Thymus (tissue), 14 donors: ENCODE data around the gene MBD4. TPM values are rescaled to one million over a fixed set of nuclear protein-coding genes. Genes with fewer than 3 reads are reported as not detected.
"Not testable (repeated sequence)": the region's sequence is repeated elsewhere in the genome, so short reads cannot be mapped to it uniquely, and the experiment has no call there.

ENCODE experiments used
- DNase-seq, 9 donors: peaks; one replicate each; pipeline ENCODE4 v3.0.0-alpha.2; 2013; ENCODE audit warnings: low spot score in 9 of 9, low read depth in 6 of 9, missing footprints in 1 of 9
- H3K27ac ChIP-seq, 2 donors: one replicate each; pipeline ENCODE4 v1.5.1; 2013; ENCODE audit warnings: control low read depth in 1 of 2, low read depth in 1 of 2, low read length in 1 of 2, mild to moderate bottlenecking in 1 of 2, moderate library complexity in 1 of 2
- H3K27me3 ChIP-seq, 2 donors: one replicate each; pipeline ENCODE4 v1.5.1; 2013; ENCODE audit warnings: low read length in 1 of 2; ENCODE audit not compliant: control insufficient read depth in 2 of 2, insufficient read depth in 1 of 2
- H3K36me3 ChIP-seq, 2 donors: one replicate each; pipeline ENCODE4 v1.5.1; 2013; ENCODE audit warnings: low read length in 1 of 2, mild to moderate bottlenecking in 1 of 2, moderate library complexity in 1 of 2; ENCODE audit not compliant: control insufficient read depth in 2 of 2, insufficient read depth in 2 of 2
- H3K4me1 ChIP-seq, 2 donors: one replicate each; pipeline ENCODE4 v1.5.1; 2013; ENCODE audit warnings: low read length in 2 of 2; ENCODE audit not compliant: control insufficient read depth in 2 of 2, insufficient read depth in 2 of 2
- H3K4me3 ChIP-seq, 2 donors: one replicate each; pipeline ENCODE4 v1.5.1; 2013; ENCODE audit warnings: low read length in 2 of 2, control low read depth in 1 of 2, mild to moderate bottlenecking in 1 of 2
- H3K9me3 ChIP-seq, 2 donors: one replicate each; pipeline ENCODE4 v1.5.1; 2013; ENCODE audit warnings: low read length in 1 of 2, mild to moderate bottlenecking in 1 of 2; ENCODE audit not compliant: control insufficient read depth in 2 of 2, insufficient read depth in 1 of 2
- WGBS: extraction: QIAGEN DNeasy Blood & Tissue Kit; methylation state at CpG from one replicate; pipeline ENCODE4 v1.1.7; 2013; 5-methylcytosine and 5-hydroxymethylcytosine counted together
- long read RNA-seq, 10 donors: transcript quantifications; one replicate each; lab custom pipeline, GENCODE V29; 2026
- polyA plus RNA-seq: library from polyadenylated mRNA; stranded (reverse); fragments of 200-250 nt; gene quantifications from one replicate; pipeline ENCODE4 v1.2.3, GENCODE V29; 2013
- total RNA-seq: library from RNA; stranded (reverse); fragments of 120-200 nt; gene quantifications from one replicate; pipeline ENCODE4 v1.2.4, GENCODE V29; 2013
- donor health status: healthy.

Gene MBD4
- 48.4 TPM for total RNA-seq
- polyA plus RNA-seq: 28.8 TPM
- long read RNA-seq, donor 1: 0 reads
- long read RNA-seq, donor 2, transcript MBD4-203 (8 exons, 2,478 nt): major isoform, 12 of 55 reads
- long read RNA-seq, donor 2, transcript MBD4-201 (8 exons, 2,470 nt): minor isoform, 6 of 55 reads
- long read RNA-seq, donor 2, partial matches to known transcripts: 31 of 55 reads
- long read RNA-seq, donor 2, other reads (novel, unspliced or antisense): 0 of 55 reads
- long read RNA-seq, donor 3, transcript MBD4-203 (8 exons, 2,478 nt): major isoform, 8 of 37 reads
- long read RNA-seq, donor 3, partial matches to known transcripts: 23 of 37 reads
- long read RNA-seq, donor 3, other reads (novel, unspliced or antisense): 0 of 37 reads
- long read RNA-seq, donor 4, partial matches to known transcripts: 10 of 12 reads
- long read RNA-seq, donor 4, other reads (novel, unspliced or antisense): 0 of 12 reads
- long read RNA-seq, donor 5, transcript MBD4-203 (8 exons, 2,478 nt): major isoform, 6 of 32 reads
- long read RNA-seq, donor 5, partial matches to known transcripts: 21 of 32 reads
- long read RNA-seq, donor 5, other reads (novel, unspliced or antisense): 0 of 32 reads
- long read RNA-seq, donor 6, partial matches to known transcripts: 14 of 21 reads
- long read RNA-seq, donor 6, other reads (novel, unspliced or antisense): 0 of 21 reads
- long read RNA-seq, donor 7, transcript MBD4-203 (8 exons, 2,478 nt): major isoform, 6 of 20 reads
- long read RNA-seq, donor 7, partial matches to known transcripts: 11 of 20 reads
- long read RNA-seq, donor 7, other reads (novel, unspliced or antisense): 0 of 20 reads
- long read RNA-seq, donor 8, partial matches to known transcripts: 0 of 6 reads
- long read RNA-seq, donor 8, other reads (novel, unspliced or antisense): 0 of 6 reads
- long read RNA-seq, donor 9, partial matches to known transcripts: 7 of 9 reads
- long read RNA-seq, donor 9, other reads (novel, unspliced or antisense): 0 of 9 reads
- long read RNA-seq, donor 10, transcript MBD4-203 (8 exons, 2,478 nt): major isoform, 6 of 13 reads
- long read RNA-seq, donor 10, partial matches to known transcripts: 5 of 13 reads
- long read RNA-seq, donor 10, other reads (novel, unspliced or antisense): 0 of 13 reads

GRCh38 chr3:129439817-129440617 lies at the start of gene MBD4, which contains the start of gene IFT122:
Gene MBD4 (minus strand): TSS chr3:129439948. CDS start chr3:129439833, 115 bp downstream.
Gene IFT122 (plus strand): TSS chr3:129440224. CDS start chr3:129440331, 107 bp downstream.
- Histone ChIP-seq H3K27ac (peak within 1 kb of the TSS; percentile 98 to 99), H3K36me3 (peaks cover 0 to 29% of the 10 kb centered on the region in 2 donors), H3K9me3 (no peaks in the 10 kb centered on the region), H3K4me1 (peaks cover 13 to 29% of the 10 kb centered on the region in 2 donors), H3K4me3 (peak within 1 kb of the TSS; percentile 92 to 97), H3K27me3 (no peaks in the 10 kb centered on the region)
- peak; percentile 96 to 100 (median 99) for DNase-seq
- WGBS: under 1% methylated on average over 75 of the region's 75 CpGs

DNA sequence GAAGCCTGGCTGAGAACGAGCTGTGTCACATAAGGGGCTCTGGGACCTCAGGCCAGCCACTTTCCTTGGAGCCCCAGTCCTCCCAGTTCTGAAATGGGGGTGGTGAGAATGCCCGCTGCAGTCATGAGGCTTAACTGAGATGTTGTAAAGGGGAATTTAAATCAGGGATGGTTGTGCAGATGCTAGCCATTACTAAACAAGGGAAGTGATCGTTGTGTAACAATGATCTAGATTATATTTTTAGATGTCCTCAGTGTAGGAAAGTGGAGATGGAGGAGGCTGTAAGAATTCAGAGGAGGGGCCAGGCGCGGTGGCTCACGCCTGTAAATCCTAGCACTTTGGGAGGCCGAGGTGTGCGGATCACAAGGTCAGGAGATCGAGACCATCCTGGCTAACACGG lies 49.5 kb upstream of the MBD4 start:
- DNase-seq, H3K4me3 ChIP-seq, H3K27me3 ChIP-seq, H3K4me1 ChIP-seq, H3K27ac ChIP-seq, H3K9me3 ChIP-seq: not testable (repeated sequence)
- 92% methylated on average over 10 of the region's 10 CpGs for WGBS
- peaks cover 20 to 27% of the 10 kb centered on the region in 2 donors for H3K36me3 ChIP-seq

DNA sequence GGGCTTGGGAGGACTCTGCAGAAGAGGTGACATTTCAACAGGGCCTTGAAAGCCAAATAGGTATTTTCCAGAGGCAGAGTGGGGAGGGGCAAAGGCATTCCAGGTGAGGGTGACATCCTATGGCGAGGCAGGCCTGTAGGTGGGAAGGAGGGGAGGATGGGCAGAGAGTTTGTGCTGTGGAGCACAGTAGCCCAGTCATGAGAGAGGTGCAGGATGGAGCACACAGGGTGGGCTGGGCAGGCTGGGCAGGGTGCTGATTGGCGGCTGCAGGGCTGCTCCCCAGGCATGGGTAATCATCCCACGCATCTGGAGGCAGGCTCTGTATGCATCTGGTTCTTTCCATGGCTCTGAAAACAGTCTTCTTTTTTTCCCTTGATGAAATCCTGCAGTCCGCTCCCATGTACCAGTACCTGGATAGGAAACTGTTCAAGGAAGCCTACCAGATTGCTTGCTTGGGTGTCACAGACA lies 48.2 kb upstream of the MBD4 start:
- not testable (repeated sequence) for H3K4me1 ChIP-seq, H3K27ac ChIP-seq, H3K4me3 ChIP-seq, DNase-seq, H3K9me3 ChIP-seq, H3K27me3 ChIP-seq
- H3K36me3 ChIP-seq: peaks cover 24% of the 10 kb centered on the region in 2 donors
- 99% methylated on average over 4 of the region's 4 CpGs for WGBS

DNA sequence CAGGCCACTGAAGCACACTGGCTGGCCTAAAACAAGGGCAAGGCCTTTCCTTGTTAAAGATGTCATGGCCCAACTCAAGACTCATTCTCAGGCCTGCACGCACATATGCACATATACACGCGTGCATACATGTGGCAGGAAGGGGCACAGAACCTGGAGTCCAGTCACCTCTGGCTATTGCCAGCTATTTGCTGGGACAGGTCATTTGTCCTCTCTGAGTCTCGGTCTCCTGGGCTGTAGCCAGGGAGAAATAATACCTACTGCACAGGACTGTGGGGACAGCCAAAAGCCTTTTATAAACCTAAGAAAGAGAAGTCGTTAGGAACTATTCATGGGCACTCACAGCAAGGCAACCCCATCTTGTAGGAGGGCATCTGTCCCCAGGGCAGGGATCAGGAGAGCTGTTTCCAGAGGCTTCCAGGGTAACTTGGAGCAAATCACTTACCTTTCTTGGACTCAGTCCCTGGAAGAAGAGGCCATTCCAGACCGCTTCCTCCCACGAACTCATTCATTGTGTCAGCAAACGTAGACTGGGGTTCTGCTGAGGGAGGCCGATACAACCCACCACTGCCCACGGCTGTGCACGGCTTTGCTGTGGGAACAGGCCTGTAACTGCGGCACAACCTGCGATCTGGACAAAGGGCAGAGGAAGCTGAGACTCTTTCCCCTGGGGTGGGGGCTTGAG lies 47.6 kb upstream of the MBD4 start:
- WGBS: 98% methylated on average over 13 of the region's 13 CpGs
- H3K4me3 ChIP-seq: no peak overlapping the region
- H3K27ac ChIP-seq: no peak overlapping the region
- H3K27me3 ChIP-seq: no peaks in the 10 kb centered on the region
- no peak for DNase-seq
- no peaks in the 10 kb centered on the region for H3K9me3 ChIP-seq
- H3K4me1 ChIP-seq: peaks cover 3 to 8% of the 10 kb centered on the region in 2 donors
- H3K36me3 ChIP-seq: peaks cover 19 to 24% of the 10 kb centered on the region in 2 donors

GRCh38 chr3:129486664-129487035 lies 46.9 kb upstream of the MBD4 start:
- no peaks in the 10 kb centered on the region for H3K27me3 ChIP-seq
- peaks cover 14 to 24% of the 10 kb centered on the region in 2 donors for H3K36me3 ChIP-seq
- DNase-seq: no peak

GRCh38 chr3:129485721-129486663 lies 46.2 kb upstream of the MBD4 start:
- Histone ChIP-seq H3K9me3 (no peaks in the 10 kb centered on the region), H3K27me3 (no peaks in the 10 kb centered on the region), H3K36me3 (peaks cover 18 to 27% of the 10 kb centered on the region in 2 donors), H3K4me1 (peaks cover 3 to 15% of the 10 kb centered on the region in 2 donors), H3K4me3 (no peak overlapping the region), H3K27ac (no peak overlapping the region)
- WGBS: 94% methylated on average over 11 of the region's 11 CpGs
- no peak for DNase-seq

More at GRCh38 chr3:129486664-129487035, 46.9 kb upstream of the MBD4 start:
- H3K4me3 ChIP-seq: no peak overlapping the region
- WGBS: 98% methylated on average over 2 of the region's 2 CpGs
- H3K27ac ChIP-seq: no peak overlapping the region
- no peaks in the 10 kb centered on the region for H3K9me3 ChIP-seq
- H3K4me1 ChIP-seq: peaks cover 3 to 14% of the 10 kb centered on the region in 2 donors

- not testable (repeated sequence) for H3K27ac ChIP-seq, H3K4me3 ChIP-seq, H3K27me3 ChIP-seq, DNase-seq, H3K9me3 ChIP-seq, H3K4me1 ChIP-seq
- WGBS: 98% methylated on average over 6 of the region's 6 CpGs
- H3K36me3 ChIP-seq: peaks cover 25 to 30% of the 10 kb centered on the region in 2 donors
These were observed 45.4 kb upstream of the MBD4 start for GRCh38 chr3:129485146-129485545.
